PFSK-1 (cell line): ENCODE measurements around the gene TMED8.

Source experiments
- FOXP2 ChIP-seq: optimal IDR thresholded peaks from 2 replicates; pipeline ENCODE3; 2011; ENCODE audit warnings: borderline replicate concordance, control low read depth, inconsistent platforms; ENCODE audit not compliant: insufficient read depth; ENCODE audit errors: extremely low read length, extremely low read depth
- POLR2AphosphoS5 ChIP-seq: IDR thresholded peaks from 2 replicates; pipeline ENCODE4 v1.6.1; 2012; ENCODE audit warnings: low read depth, mild to moderate bottlenecking, control low read depth, low read length, moderate library complexity
- SIN3A ChIP-seq: IDR thresholded peaks from 2 replicates; pipeline ENCODE4 v1.6.1; 2012; ENCODE audit warnings: mild to moderate bottlenecking, low read length, moderate library complexity, borderline replicate concordance; ENCODE audit not compliant: insufficient read depth
- TAF1 ChIP-seq: IDR thresholded peaks from 2 replicates; pipeline ENCODE4 v1.6.1; 2012; ENCODE audit warnings: low read length, control low read depth, borderline replicate concordance; ENCODE audit not compliant: insufficient read depth
- TF ChIP-seq, protein P1 (sequence below), 2 experiments: IDR thresholded peaks; 2 replicates each; pipeline versions ENCODE4 v1.6.1 to v1.8.0; 2011 to 2012; ENCODE audit warnings: low read depth in 2 of 2, low read length in 2 of 2, control low read depth in 1 of 2, inconsistent platforms in 1 of 2, mild to moderate bottlenecking in 1 of 2, moderate library complexity in 1 of 2; ENCODE audit not compliant: insufficient read depth in 1 of 2

Gene TMED8

GRCh38 chr14:77325746-77326094 lies 51.2 kb downstream of the TMED8 start:
- TF ChIP-seq FOXP2, result no peak
- no peak for TF ChIP-seq SIN3A
- no peak for TF ChIP-seq TAF1
- TF ChIP-seq, protein P1, sequence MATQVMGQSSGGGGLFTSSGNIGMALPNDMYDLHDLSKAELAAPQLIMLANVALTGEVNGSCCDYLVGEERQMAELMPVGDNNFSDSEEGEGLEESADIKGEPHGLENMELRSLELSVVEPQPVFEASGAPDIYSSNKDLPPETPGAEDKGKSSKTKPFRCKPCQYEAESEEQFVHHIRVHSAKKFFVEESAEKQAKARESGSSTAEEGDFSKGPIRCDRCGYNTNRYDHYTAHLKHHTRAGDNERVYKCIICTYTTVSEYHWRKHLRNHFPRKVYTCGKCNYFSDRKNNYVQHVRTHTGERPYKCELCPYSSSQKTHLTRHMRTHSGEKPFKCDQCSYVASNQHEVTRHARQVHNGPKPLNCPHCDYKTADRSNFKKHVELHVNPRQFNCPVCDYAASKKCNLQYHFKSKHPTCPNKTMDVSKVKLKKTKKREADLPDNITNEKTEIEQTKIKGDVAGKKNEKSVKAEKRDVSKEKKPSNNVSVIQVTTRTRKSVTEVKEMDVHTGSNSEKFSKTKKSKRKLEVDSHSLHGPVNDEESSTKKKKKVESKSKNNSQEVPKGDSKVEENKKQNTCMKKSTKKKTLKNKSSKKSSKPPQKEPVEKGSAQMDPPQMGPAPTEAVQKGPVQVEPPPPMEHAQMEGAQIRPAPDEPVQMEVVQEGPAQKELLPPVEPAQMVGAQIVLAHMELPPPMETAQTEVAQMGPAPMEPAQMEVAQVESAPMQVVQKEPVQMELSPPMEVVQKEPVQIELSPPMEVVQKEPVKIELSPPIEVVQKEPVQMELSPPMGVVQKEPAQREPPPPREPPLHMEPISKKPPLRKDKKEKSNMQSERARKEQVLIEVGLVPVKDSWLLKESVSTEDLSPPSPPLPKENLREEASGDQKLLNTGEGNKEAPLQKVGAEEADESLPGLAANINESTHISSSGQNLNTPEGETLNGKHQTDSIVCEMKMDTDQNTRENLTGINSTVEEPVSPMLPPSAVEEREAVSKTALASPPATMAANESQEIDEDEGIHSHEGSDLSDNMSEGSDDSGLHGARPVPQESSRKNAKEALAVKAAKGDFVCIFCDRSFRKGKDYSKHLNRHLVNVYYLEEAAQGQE (IDR thresholded peaks at IDR 0.05; ENCODE audit: insufficient read depth in 1 of 2, low read depth in 2 of 2, low read length in 2 of 2), result no peak
- no peak for TF ChIP-seq POLR2AphosphoS5

DNA sequence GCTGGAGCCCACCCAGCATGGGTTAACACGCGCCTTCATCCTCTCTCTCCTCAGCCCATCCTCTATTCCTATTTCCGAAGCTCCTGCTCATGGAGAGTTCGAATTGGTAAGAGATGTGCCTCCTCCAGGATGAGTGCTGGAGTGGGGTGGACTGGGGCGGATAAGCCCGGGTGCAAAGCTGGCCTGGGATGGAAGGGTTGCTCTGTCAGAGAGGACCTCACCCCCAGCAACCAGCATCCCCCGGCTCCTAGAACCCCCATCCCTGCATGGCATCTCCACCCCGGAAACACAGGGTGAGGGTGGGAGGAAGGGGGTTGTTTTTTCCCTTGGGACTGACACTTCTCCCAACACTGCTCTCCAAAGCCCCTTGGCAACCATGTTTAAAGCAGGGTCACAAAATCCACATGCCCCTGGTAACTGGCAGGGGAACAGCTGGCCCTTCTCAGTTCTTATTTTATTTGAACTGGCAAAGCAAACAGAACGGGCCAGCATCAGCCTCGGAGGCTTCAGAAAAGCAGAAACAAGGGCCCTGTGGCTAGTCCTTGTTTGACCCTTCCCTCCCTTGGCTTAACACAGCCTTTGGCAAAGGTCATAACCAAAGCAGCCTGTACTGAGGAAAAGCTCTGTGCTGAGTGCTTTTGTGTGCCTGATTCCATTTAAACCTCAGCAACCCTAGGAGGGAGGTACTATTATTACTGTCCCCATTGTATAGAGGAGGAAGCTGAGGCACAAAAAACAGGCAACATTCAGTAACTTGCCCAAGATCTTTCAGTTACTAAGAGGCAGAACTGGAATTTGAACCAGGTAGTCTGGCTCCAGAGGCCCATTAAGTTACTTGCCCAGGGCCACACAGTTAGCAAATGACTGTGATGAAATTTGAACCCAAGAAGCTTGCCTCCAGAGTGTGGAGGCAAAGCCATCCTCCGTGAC lies 51.8 kb downstream of the TMED8 start:
- TF ChIP-seq FOXP2, result no peak
- TF ChIP-seq, protein P1 (IDR thresholded peaks at IDR 0.05; ENCODE audit: insufficient read depth in 1 of 2, low read depth in 2 of 2, low read length in 2 of 2), result no peak
- no peak for TF ChIP-seq TAF1
- TF ChIP-seq SIN3A, result no peak
- no peak for TF ChIP-seq POLR2AphosphoS5

DNA sequence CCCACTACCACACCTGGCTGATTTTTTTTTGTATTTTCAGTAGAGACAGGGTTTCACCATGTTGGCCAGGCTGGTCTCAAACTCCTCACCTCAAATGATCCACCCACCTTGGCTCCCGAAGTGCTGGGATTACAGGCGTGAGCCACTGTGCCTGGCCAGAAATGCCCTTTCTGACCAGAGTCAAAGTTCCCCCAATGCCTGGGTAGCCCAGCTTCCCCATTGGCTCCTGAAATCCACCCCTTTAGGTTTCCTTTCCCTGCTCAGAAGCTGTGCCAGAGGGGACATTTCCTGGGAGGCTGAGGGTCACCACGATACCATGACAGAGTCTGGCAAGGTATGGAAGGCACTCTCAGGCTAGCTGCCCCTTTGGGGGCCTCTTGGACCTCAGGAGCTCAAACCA lies 52.6 kb downstream of the TMED8 start:
- no peak for TF ChIP-seq POLR2AphosphoS5
- no peak for TF ChIP-seq TAF1
- TF ChIP-seq FOXP2, result no peak
- TF ChIP-seq, protein P1 (IDR thresholded peaks at IDR 0.05; ENCODE audit: insufficient read depth in 1 of 2, low read depth in 2 of 2, low read length in 2 of 2), result no peak
- TF ChIP-seq SIN3A, result no peak

GRCh38 chr14:77323571-77323970 lies 53.3 kb downstream of the TMED8 start:
- TF ChIP-seq FOXP2 (no peak), POLR2AphosphoS5 (no peak), SIN3A (no peak), TAF1 (no peak)
- TF ChIP-seq, protein P1 (IDR thresholded peaks at IDR 0.05; ENCODE audit: insufficient read depth in 1 of 2, low read depth in 2 of 2, low read length in 2 of 2), result no peak
